NT2/D1 (cell line): ENCODE results near the gene PHETA1.

Experiments used
- SUZ12 ChIP-seq: IDR thresholded peaks from 2 replicates; pipeline ENCODE4 v1.6.1; 2011; ENCODE audit not compliant: insufficient read length, insufficient read depth; ENCODE audit errors: extremely low read depth
- YY1 ChIP-seq: IDR thresholded peaks from 2 replicates; pipeline ENCODE4 v1.6.1; 2011; ENCODE audit not compliant: insufficient read length, insufficient read depth
- ZNF274 ChIP-seq: IDR thresholded peaks from 2 replicates; pipeline ENCODE4 v1.6.1; 2011; ENCODE audit warnings: mild to moderate bottlenecking, low read depth, low read length

GRCh38 chr12:111312016-111312415 lies 56.9 kb downstream of the PHETA1 start:
- no peak for TF ChIP-seq YY1
- TF ChIP-seq SUZ12: no peak
- TF ChIP-seq ZNF274: no peak
